GM18520 (cell line): ENCODE data around the gene NBPF1.
"Not testable (repeated sequence)": the region's sequence is repeated elsewhere in the genome, so short reads cannot be mapped to it uniquely, and the experiment has no call there.

Experiments
- ATAC-seq: cut with Tn5 transposase; IDR thresholded peaks from one replicate; pipeline ENCODE4 v1.9.1; 2021; ENCODE audit not compliant: unreplicated experiment

NBPF1 gene

DNA sequence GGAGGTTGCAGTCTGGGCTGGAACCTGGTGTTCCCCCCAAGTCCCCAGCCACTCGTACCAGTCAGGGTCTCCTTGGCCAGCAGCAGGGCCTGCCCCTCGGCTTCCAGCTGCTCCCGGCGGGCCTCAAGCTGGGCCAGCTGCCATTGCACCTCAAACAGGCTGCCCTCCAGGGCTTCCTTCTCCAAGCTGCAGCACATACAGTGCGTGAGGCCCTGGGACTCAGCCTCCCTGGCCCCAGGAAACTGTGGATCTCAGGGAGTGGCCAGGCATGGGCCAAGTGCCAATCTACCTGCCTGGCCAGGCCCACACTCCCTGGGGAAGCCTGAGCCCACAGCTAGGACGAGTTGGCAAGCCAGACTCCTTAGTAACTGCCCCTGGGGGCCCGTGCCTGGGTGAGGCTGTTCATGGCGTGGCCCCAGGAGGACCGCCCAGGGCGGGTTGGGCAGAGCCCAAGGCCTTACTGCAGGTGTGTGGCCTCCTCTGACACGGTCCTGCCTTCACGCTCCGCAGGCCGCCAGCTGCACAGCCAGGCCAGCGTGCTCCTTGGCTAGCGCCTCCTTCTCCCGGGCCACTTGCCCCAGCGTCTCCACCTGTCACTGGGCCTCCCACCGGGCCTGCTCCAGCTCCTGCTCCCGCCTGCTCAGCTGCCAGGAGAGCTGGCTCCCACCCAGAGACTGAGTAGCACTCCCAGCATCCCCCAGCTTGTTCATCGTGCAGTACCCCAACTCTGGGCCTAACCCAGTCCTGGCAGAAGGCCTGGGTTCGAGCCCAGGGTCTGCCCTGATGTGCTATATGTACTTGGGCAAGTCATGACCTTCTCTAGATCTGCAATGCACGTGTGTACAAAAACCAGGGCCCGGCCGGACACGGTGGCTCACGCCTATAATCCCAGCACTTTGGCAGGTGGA, 10.7 kb upstream of the NBPF1 start:
- not testable (repeated sequence) for ATAC-seq

DNA sequence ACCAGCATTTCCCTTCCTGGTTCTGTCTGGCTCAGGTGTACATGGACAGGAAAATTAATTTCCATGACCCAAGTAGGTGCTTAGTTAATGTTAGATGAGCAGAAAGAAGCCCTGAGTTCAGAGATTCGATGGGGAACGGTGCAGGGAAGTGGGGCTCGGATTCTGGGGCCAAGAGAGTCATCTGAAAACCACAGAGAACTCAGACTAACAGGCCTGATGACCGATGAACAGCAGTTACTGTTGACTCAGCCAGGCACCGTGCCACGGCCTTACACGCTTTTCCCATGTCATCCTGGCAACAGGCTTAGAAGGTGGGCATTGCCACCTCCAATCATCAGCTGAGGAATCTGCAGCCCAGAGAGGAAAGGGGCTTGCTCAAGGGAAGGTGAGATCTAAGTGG, 10.0 kb upstream of the NBPF1 start:
- not testable (repeated sequence) for ATAC-seq

DNA sequence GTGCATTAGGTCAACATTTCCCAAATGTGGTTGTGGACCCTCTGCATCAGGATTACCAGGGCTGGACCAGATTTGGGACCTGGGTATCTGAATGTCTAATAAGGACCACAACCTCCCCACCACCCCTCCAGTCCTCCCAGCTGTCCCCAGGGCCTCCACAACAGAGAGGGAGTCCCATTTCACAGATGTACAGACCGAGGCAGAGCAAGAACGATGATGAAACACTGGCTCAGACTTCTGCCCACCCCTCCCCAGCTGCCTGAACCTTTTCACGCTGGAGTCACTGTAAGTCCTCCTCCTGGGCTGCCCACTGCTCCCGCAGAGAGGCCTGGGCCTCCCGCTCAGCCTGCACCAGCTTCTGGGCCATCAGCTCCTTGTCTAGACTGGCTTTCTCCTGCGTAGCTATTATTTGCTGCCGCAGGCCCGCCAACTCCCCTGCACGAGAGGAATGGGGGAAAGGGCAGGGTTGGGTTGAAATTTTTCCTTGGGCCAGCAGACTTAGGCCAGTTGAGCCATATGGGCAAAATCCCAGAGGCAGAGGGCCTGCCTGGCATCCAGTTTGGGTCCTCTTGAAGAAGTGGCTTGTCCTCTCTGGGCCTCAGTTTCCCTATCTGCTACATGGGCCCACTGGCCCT, 8.4 kb upstream of the NBPF1 start:
- not testable (repeated sequence) for ATAC-seq

DNA sequence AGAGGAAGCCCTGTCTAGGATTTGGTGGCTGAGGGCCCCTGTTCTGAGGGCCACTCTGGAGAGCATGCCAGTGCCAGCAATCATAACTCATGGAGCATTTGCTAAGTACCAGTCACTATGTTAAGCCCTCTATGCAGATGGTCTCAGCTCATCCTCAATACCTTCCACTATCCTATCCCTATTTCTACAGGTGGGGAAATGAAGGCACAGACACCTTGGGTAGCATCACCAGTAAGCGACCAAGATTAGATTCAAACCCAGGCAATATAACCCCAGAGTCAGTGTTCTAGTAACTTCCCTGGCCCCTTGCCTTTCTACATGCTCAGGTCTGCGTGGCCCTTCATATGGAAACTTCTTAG, 7.9 kb upstream of the NBPF1 start:
- ATAC-seq = no peak

DNA sequence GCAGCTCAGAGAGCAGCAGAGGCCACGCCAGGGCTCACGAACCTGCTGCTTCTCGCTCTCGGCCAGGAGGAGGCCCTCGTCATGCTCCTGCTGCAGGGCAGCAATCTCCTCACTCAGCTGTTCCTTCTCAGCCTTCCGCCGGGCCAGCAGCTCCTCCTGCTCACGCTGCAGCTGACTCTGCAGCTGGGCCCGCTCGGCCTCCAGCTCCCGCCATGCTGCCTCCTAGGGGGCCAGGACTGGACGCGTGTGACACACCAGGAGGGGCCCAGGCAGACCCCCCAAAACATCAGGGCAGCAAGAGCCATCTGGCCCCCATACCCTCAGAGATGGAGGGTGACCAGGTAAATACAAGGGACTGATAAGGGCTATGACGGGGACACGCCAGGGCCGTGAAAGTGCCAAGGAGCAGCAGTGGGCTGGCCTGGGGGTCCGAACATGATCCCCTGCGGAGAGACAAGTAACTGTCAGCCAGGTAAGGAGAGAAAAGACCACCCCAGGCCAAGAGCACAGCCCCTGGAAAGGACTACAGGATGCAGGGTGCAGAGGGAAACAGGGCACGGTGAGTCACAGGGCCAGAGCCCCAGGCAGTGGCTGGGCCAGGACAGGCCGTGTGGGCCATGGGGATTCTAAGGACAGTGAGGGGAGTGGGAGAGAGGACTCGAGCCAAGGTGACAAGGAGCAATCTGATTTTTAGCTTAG, 6.6 kb upstream of the NBPF1 start:
- not testable (repeated sequence) for ATAC-seq

DNA sequence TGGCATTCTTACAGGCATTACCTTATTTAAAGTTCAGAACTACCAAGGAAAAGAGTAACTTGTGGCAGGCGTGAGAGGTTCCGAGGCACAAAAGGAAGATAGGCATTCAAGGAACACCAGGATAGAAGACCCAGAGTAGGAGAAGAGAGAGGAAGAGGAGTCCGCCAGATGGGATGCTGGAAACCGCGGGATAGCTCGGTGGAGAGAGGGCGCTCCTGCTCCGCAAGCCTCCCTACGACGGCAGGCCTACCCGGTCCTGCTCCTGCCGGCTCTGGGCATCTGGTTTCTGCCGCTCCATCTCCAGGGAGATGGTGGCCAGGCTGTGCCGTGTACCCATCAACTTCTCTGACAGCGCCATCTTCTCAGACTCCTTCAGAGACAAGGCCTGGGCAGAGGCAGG, 5.4 kb upstream of the NBPF1 start:
- no peak for ATAC-seq

DNA sequence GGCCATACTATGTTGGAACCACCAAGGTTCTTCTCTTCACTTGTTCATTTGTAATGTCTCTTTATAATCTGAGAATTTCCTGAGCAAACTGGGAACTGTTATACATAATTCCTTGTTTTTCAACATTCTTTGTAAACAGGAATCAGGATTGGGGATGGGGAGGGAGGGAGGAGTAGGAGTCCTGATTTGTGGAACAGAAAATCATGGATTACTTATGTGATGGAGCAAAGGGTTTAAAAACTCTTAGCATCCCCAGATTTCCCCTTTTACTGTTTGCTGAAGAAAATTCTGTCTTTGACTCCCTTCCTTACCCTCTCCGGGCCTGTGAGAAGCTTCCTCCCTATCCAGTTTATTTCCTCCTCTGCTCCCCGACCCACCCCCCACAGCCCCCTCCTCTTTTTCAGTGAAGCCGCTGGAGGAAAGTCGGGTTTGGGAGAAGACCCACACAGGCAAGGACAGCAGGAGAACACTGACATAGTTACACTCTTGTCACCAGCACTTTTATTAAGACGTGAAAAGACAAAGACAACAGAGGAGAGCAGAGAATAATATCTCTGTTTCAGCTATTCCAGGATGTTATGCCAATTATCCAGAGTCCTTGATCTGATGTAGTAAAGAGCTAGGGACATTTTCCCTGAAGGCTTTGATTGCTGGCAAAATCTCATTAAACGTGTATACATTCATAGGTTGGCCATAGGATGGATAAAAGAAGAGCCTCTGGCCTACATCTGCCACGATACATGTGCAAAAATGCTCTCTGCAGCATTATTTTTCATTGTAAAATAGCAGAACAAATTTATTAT, 4.6 kb upstream of the NBPF1 start:
- no peak for ATAC-seq

DNA sequence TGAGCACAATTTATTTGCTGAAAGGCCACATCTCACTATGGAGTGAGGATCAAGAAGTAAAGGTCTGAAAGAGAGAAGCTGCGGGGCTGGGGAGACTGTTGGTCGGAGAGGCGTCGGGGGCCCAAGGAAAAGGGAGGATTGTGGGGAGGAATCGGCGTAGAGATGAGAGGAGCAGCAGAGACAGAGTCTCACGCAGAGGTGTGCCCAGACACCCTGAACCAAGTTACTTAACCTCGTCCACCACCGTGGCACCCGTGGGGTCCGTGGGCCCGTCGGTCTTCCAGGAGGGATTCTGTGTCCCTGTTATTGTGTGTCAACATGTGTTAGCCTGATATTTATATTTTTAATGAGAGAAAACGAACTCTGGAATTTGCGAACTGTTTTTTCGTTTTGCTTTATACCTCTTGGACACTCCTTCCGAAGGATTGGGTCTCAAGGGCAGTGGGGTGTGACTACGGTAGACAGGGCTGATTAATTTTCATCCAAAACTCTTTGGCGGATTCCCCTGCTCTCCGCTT, 3.8 kb upstream of the NBPF1 start:
- ATAC-seq = no peak

DNA sequence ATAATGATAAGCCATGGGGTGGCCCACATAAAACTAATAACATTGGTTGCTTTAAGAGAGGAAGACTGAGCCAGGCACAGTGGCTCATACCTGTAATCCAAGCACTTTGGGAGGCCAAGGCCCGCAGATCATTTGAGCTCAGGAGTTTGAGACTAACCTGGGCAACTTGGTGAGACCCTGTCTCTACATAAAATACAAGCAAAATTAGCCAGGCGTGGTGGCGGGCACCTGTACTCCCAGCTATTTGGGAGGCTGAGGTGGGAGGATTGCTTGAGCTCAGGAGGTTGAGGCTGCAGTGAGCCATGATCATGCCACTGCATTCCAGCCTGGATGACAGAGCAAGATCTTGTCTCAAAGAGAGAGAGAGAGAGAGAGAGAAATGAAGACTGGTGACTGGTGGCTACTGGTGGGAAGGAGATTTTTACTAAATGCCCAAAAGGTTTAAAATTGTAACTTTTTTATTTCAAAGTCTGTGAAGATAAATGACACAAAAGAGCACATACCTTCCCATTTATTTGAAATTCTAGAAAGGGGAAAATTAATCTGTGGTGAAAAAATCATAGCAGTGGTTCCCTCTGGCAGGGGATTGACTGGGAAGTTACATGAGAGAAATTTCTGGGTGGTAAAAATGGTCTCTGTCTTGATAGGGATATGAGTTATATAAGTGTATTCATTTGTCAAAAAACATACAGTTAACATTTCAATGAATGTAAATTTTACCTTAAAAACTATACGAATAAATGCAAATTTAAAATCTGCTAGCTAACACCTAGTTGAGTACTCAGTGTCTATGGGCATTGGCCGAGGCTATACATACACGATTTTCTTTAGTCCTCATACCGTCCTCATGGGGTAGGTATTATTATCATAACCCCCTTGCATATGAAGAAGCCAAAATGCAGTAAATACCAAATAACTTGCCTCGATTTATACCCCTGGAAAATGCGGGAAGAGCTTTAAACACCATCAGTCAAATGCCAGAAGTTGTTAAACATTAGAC, 2.2 kb upstream of the NBPF1 start:
- no peak for ATAC-seq

DNA sequence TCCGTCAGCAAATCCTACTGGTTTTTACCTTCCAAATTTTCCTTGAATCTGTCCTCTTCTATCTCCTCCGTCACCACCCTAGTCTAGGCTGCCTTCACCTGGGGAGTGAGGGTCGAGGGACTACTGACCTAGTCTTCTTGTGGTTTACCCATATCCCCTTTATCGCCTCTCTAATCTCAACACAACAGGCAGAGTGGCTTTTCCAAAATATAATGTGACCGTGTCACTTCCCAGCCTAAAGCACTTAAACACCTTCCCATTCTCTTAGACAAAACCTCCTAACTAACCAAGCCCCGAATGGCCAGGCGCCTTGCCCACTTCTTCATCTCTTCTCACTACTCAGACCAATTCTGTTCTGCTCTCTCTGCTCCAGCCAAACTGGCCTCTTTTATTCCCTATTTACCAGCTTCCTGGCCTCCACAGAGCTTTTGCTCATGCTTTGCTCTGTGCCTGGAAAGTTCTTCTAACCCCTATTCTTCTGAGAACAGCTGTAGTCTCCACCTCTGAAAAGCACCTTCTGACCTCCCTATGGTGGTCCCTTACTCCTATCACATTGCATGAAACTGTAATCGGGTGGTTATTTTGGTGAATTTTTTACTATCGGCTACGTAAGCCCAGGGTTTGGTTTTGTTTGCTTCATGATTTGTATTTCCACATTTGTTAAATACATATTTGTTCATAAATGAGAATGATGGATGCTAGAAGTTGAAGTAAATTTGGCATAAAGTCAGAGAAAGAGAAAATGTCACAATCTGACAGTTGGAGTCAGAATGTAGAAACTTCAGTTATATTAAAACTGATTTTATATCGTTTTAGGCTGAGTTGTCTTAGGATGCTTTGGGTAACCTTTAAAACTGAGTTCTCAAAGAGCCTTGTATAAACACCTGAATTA, 1.2 kb upstream of the NBPF1 start:
- ATAC-seq = no peak

DNA sequence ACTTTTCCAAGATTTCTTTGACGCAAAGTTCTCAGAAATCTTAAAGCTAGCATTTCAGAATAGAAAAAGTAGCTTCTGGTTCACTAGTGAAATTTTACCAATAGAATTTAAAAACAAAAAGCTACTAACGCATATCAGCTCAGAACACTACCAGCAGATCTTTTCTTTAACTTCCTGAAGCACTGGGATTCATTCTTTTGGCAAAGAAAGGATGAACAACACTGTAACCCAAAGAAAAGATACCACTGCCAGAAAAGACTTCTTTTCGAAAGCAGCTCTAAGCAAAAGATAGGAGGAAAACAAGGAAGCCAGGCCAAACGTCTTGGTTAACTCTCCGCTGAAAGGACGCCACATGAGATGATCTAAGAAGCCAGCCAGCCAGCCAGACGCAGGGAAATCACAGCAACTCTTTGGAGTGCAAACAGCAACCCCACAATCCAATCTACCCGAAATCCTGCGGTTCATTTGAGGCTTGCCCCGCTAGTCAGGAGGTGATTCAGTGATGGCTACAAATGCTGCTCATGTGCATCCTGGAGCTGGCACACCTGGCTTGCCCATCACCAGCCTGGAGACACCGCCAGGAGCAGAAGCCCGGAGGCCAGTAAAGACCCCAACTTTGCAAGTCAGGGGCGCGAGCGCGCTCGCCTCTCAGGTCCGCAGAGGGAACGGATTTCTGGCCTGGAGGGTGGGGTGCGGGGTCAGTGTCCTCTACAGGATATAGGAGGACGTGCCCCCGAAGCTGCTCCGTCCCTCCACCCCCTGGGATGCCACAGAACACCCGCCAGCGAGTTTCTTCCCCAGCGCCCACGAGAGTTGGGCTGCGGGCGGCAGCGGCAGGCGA, 812 bp downstream of the NBPF1 start:
- ATAC-seq = no peak

DNA sequence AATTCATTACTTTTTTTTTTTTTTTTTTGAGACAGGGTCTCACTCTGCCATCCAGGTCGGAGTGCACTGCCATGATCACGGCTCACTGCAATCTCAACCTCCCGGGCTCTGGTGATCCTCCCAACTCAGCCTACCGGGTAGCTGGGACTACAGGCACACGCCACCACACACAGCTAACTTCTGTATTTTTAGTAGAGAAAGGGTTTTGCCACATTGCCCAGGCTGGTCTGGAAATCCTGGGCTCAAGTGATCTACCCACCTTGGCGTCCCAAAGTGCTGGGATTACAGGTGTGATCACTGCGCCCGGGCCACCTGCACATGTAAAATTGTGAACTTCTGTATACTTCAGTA, 1.4 kb downstream of the NBPF1 start:
- not testable (repeated sequence) for ATAC-seq

DNA sequence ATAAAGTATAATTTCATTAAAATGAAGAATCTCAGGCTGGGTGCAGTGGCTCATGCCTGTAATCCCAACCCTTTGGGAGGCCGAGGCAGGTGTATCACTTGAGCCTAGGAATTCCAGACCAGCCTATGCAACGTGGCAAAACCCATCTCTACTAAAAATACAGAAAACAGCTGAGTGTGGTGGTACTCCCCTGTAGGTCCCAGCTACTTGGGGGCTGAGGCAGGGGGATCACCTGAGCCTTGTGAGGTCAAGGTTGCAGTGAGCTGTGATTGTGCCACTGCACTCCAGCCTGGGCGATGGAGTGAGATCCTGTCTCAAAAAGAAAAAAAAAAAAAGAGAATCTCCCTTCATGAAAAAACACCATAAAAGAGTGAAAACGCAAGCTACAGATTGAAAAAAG, 2.2 kb downstream of the NBPF1 start:
- ATAC-seq = not testable (repeated sequence)

DNA sequence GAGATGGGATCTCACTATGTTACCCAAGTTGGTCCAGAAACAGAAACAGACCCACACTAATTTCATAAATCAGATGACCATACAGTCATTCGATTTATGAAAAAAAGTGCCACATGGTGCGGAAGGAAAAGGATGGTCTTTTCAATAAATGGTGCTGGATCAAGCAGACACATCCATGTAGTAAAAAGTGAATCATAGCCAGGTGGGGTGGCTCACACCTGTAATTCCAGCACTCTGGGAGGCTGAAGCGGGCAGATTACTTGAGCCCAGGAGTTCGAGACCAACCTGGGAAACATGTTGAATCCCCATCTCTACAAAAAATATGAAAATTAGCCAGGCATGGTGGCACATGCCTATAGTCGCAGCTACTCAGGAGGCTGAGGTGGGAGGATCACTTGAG, 2.8 kb downstream of the NBPF1 start:
- not testable (repeated sequence) for ATAC-seq

DNA sequence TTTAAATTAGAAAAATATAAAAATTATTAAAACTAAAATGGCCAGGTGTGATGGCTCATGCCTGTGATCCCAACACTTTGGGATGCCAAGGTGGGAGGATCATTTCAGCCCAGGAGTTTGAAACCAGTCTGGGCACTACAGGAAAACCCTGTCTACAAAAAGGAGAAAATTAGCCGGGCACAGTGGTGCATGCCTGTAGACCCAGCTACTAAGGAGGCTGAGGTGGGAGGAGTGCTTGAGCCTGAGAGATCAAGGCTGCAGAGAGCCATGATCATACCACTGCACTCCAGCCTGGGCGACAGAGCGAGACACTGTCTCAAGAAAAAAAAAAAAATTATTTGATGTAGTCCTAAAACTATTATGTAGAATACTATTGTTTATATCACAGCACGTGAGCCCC, 3.6 kb downstream of the NBPF1 start:
- not testable (repeated sequence) for ATAC-seq

DNA sequence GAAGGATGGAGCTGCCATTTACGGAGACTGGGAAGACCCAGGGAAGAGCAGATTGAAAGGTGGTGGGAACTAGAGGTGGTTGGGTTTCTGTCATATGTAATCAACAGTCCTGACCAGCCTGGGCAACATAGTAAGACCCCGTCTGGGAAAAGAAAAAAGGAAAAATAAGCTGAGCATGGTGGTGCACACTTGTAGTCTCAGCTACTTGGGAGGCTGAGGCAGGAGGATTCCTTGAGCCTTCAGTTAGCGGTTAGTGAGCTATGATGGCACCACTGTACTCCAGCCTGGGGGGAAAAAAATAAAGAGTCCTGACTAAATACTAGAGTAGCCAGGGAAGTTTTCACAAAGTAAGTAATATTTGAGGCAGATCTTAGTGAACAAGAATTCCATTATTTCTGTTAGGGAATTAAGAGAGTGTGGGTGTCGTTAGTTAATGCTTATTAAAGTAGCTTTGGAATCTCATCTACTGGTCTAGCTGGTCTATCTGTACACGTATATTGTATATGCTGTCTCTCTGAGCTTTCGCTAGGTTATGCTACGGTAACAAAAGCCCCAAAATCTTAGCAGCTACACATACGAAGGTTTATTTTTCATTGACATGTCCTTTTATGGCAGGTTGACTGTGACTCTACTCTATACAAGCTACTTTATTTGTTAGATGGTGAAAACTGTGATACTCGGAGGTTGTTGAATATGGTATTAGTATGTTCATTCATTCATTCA, 4.4 kb downstream of the NBPF1 start:
- ATAC-seq = no peak
